Measurements from ENCODE around the gene GPS1.

The GPS1 gene

GRCh38 chr17:82083533-82084359, 32.0 kb downstream of the GPS1 start:
- Histone ChIP-seq H3K27me3 (ENCODE audit: insufficient read depth, low read length) (no peaks in the 10 kb centered on the region), H4K20me1 (ENCODE audit: insufficient read depth, low read length) (no peaks in the 10 kb centered on the region)
- TF ChIP-seq EZH2 (IDR thresholded peaks at IDR 0.05; ENCODE audit: borderline replicate concordance, low read length), result no peak
- no peak for TF ChIP-seq CTCF (IDR thresholded peaks at IDR 0.05; ENCODE audit: low read length)

GRCh38 chr17:82084373-82085030, 32.8 kb downstream of the GPS1 start:
- peaks cover 98% of the 10 kb centered on the region for H3K36me3 ChIP-seq (ENCODE audit: insufficient read depth, low read length)
- H2AFZ ChIP-seq (ENCODE audit: low read length), result no peak overlapping the region
- H4K20me1 ChIP-seq (ENCODE audit: insufficient read depth, low read length), result no peaks in the 10 kb centered on the region
- no peaks in the 10 kb centered on the region for H3K9me3 ChIP-seq (ENCODE audit: low read length)
- H3F3A ChIP-seq (ENCODE audit: insufficient read depth, low read length), result no peaks in the 10 kb centered on the region
- no peak overlapping the region for H3K9ac ChIP-seq (ENCODE audit: low read length)
- no peaks in the 10 kb centered on the region for H3K4me1 ChIP-seq (ENCODE audit: insufficient read depth, low read length, severe bottlenecking)
- no peak overlapping the region for H3K4me2 ChIP-seq (ENCODE audit: low read length)
- H3K27me3 ChIP-seq (ENCODE audit: insufficient read depth, low read length), result no peaks in the 10 kb centered on the region
- no peak overlapping the region for H3K27ac ChIP-seq (ENCODE audit: low read depth, low read length, poor library complexity, severe bottlenecking)
- no peaks in the 10 kb centered on the region for H3K79me2 ChIP-seq (ENCODE audit: insufficient read depth, low read length)
- TF ChIP-seq EZH2 (IDR thresholded peaks at IDR 0.05; ENCODE audit: borderline replicate concordance, low read length), result no peak
- TF ChIP-seq CTCF (IDR thresholded peaks at IDR 0.05; ENCODE audit: low read length), result no peak
- no peak overlapping the region for H3K4me3 ChIP-seq (ENCODE audit: low read depth, low read length, poor library complexity, severe bottlenecking)
- no peaks in the 10 kb centered on the region for H3K9me2 ChIP-seq (ENCODE audit: low read depth, low read length)

More at GRCh38 chr17:82083533-82084359, 32.0 kb downstream of the GPS1 start:
- Histone ChIP-seq H3K36me3 (ENCODE audit: insufficient read depth, low read length) (peaks cover 96% of the 10 kb centered on the region), H3K9me3 (ENCODE audit: low read length) (no peaks in the 10 kb centered on the region), H3K9ac (ENCODE audit: low read length) (no peak overlapping the region), H3K4me2 (ENCODE audit: low read length) (no peak overlapping the region), H3F3A (ENCODE audit: insufficient read depth, low read length) (no peaks in the 10 kb centered on the region), H3K9me2 (ENCODE audit: low read depth, low read length) (no peaks in the 10 kb centered on the region), H3K27ac (ENCODE audit: low read depth, low read length, poor library complexity, severe bottlenecking) (no peak overlapping the region), H2AFZ (ENCODE audit: low read length) (no peak overlapping the region), H3K4me3 (ENCODE audit: low read depth, low read length, poor library complexity, severe bottlenecking) (no peak overlapping the region), H3K4me1 (ENCODE audit: insufficient read depth, low read length, severe bottlenecking) (no peaks in the 10 kb centered on the region), H3K79me2 (ENCODE audit: insufficient read depth, low read length) (no peaks in the 10 kb centered on the region)

- no peak overlapping the region for H3K4me3 ChIP-seq (ENCODE audit: low read depth, low read length, poor library complexity, severe bottlenecking)
Measured at GRCh38 chr17:82085031-82085861, 33.5 kb downstream of the GPS1 start.

More at GRCh38 chr17:82085031-82085861, 33.5 kb downstream of the GPS1 start:
- Histone ChIP-seq H2AFZ (ENCODE audit: low read length) (no peak overlapping the region), H3K79me2 (ENCODE audit: insufficient read depth, low read length) (no peaks in the 10 kb centered on the region), H4K20me1 (ENCODE audit: insufficient read depth, low read length) (no peaks in the 10 kb centered on the region), H3K9ac (ENCODE audit: low read length) (no peak overlapping the region), H3K27me3 (ENCODE audit: insufficient read depth, low read length) (no peaks in the 10 kb centered on the region), H3F3A (ENCODE audit: insufficient read depth, low read length) (no peaks in the 10 kb centered on the region), H3K36me3 (ENCODE audit: insufficient read depth, low read length) (peaks cover 98% of the 10 kb centered on the region), H3K9me2 (ENCODE audit: low read depth, low read length) (no peaks in the 10 kb centered on the region), H3K4me1 (ENCODE audit: insufficient read depth, low read length, severe bottlenecking) (no peaks in the 10 kb centered on the region), H3K4me2 (ENCODE audit: low read length) (no peak overlapping the region), H3K9me3 (ENCODE audit: low read length) (no peaks in the 10 kb centered on the region), H3K27ac (ENCODE audit: low read depth, low read length, poor library complexity, severe bottlenecking) (no peak overlapping the region)
- no peak for TF ChIP-seq CTCF (IDR thresholded peaks at IDR 0.05; ENCODE audit: low read length)
- no peak for TF ChIP-seq EZH2 (IDR thresholded peaks at IDR 0.05; ENCODE audit: borderline replicate concordance, low read length)
